ENCODE results near the gene GAA. TPM values are rescaled to one million over a fixed set of nuclear protein-coding genes. Genes with fewer than 3 reads are reported as not detected.

GAA gene
- total and polyA plus RNA-seq, 10 of the 15 experiments (the other 5 are each of a cell fraction or from before 2014, with no cell fraction given): 0.18 to 10.5 (median 4.1) TPM

- no peak for TF ChIP-seq ZNF592 (IDR thresholded peaks at IDR 0.05)
- TF ChIP-seq BCL11A (IDR thresholded peaks at IDR 0.05; ENCODE audit: low read depth, low read length): no peak
- no peak for TF ChIP-seq ZBTB4 (CRISPR knock-in tag; IDR thresholded peaks at IDR 0.05)
- no peak for TF ChIP-seq EGR1 (IDR thresholded peaks at IDR 0.05; ENCODE audit: borderline replicate concordance in 1 of 2, low read depth in 2 of 2, low read length in 2 of 2)
Measured at GRCh38 chr17:80105762-80106161, 4.4 kb downstream of the GAA start (continued).

GRCh38 chr17:80106176-80106575, 4.8 kb downstream of the GAA start:
- H3K4me3 ChIP-seq: no peak overlapping the region
- H3K4me2 ChIP-seq (ENCODE audit: control insufficient read depth, insufficient read depth): no peak overlapping the region
- H4K20me1 ChIP-seq (ENCODE audit: control insufficient read depth, insufficient read depth): no peaks in the 10 kb centered on the region; the same call in 1 of the 2 replicates
- intact Hi-C loops (cut with micrococcal nuclease; ENCODE audit: unreplicated experiment) (no loop called here), in situ Hi-C loops (cut with MboI) (no loop called here)
- ATAC-seq (no peak), FAIRE-seq (no peak), DNase-seq (ENCODE audit: low read depth, low spot score) (no peak)
- BruUV-seq (replicated peaks): no TSS peak
- H3K79me2 ChIP-seq (ENCODE audit: control insufficient read depth, insufficient read depth, low read length): no peaks in the 10 kb centered on the region; the same call in 1 of the 2 replicates
- 0 out of 2 replicates have a peak, but pooled peaks have one; percentile 27 for TF ChIP-seq TCF12 (IDR thresholded peaks at IDR 0.05; ENCODE audit: low read depth, low read length)
- TF ChIP-seq HDAC2 (IDR thresholded peaks at IDR 0.05): no peak
- no peak for TF ChIP-seq CHD2 (IDR thresholded peaks at IDR 0.05; ENCODE audit: borderline replicate concordance, low read depth, low read length)
- H3K9ac ChIP-seq (ENCODE audit: control insufficient read depth, insufficient read depth, low read length): no peak overlapping the region
- CTCF ChIA-PET: interaction anchor here (0.6 kb wide), 2 partner anchors 89 to 469 kb away, joined by 3 read pairs; no protein-coding TSS in a partner anchor
- H3K4me1 ChIP-seq (ENCODE audit: control insufficient read depth, insufficient read depth, low read length): peaks cover 5% of the 10 kb centered on the region; the same call in 1 of the 2 replicates
- POLR2A ChIA-PET: no interaction called here
- SMC1A ChIA-PET (ENCODE audit: uncharacterized antibody, unreplicated experiment): no interaction called here
- H3K27ac ChIP-seq (ENCODE audit: control insufficient read depth, insufficient read depth): no peak overlapping the region
- 59% methylated on average over 10 of the region's 10 CpGs for WGBS (ENCODE audit: insufficient coverage, insufficient replicate concordance, low lambda C conversion rate, missing lambda C conversion rate)
- RAD21 ChIA-PET (ENCODE audit: unreplicated experiment): no interaction called here
- peaks cover 0 to 3% of the 10 kb centered on the region in 2 experiments; a peak in 2 of 4 replicates for H3K27me3 ChIP-seq (replicated peaks in 1 of 2; ENCODE audit: control insufficient read depth in 2 of 2, insufficient read depth in 2 of 2, low read length in 1 of 2)
- no peak overlapping the region for H2AFZ ChIP-seq (ENCODE audit: control insufficient read depth, low read depth, low read length)
- no peaks in the 10 kb centered on the region for H3K9me3 ChIP-seq (replicated peaks; ENCODE audit: control insufficient read depth, insufficient read depth, low read length)
- no peaks in the 10 kb centered on the region for H3K36me3 ChIP-seq (ENCODE audit: control insufficient read depth in 2 of 2, insufficient read depth in 2 of 2, low read length in 1 of 2)

Data from GM12878 (cell line).